NCI-H774 (cell line): Measurements from ENCODE around the gene TMC8.
"Not testable (repeated sequence)": the region's sequence is repeated elsewhere in the genome, so short reads cannot be mapped to it uniquely, and the experiment has no call there.

Experiments used
- DNase-seq: peaks from one replicate; lab custom pipeline; 2025; lab: John Stamatoyannopoulos, UW

Gene TMC8

GRCh38 chr17:78154903-78155811 is 24.6 kb downstream of the TMC8 start:
- DNase-seq = no peak

- DNase-seq = no peak
These were observed 29.1 kb downstream of the TMC8 start for GRCh38 chr17:78159575-78160158.

GRCh38 chr17:78163881-78164747 is 33.5 kb downstream of the TMC8 start:
- no peak for DNase-seq

GRCh38 chr17:78164748-78165607 is 34.4 kb downstream of the TMC8 start:
- no peak for DNase-seq

GRCh38 chr17:78166416-78166815 is 35.8 kb downstream of the TMC8 start:
- DNase-seq = peak; percentile 49

GRCh38 chr17:78168242-78168902 is 37.8 kb downstream of the TMC8 start, which contains the start of gene SYNGR2:
TSS of gene SYNGR2 (plus strand) at chr17:78168581. CDS start at chr17:78168617, 36 bp downstream.
- DNase-seq = peak; percentile 88

- no peak for DNase-seq
These were observed 38.6 kb downstream of the TMC8 start for GRCh38 chr17:78168903-78169793.

GRCh38 chr17:78170692-78171590 is 40.4 kb downstream of the TMC8 start:
- no peak for DNase-seq

GRCh38 chr17:78171591-78172248 is 41.1 kb downstream of the TMC8 start:
- not testable (repeated sequence) for DNase-seq

GRCh38 chr17:78172249-78173051 is 41.9 kb downstream of the TMC8 start:
- DNase-seq = no peak

- no peak for DNase-seq
These were observed 42.6 kb downstream of the TMC8 start for GRCh38 chr17:78173097-78173715.

- peak; percentile 48 for DNase-seq
These were observed 43.8 kb downstream of the TMC8 start for GRCh38 chr17:78174346-78174869.

- peak; percentile 75 for DNase-seq
These were observed 44.5 kb downstream of the TMC8 start for GRCh38 chr17:78174870-78175642.

GRCh38 chr17:78175643-78175981 is 45.0 kb downstream of the TMC8 start:
- DNase-seq = no peak

GRCh38 chr17:78176548-78177025 is 46.0 kb downstream of the TMC8 start:
- DNase-seq = no peak

- no peak for DNase-seq
These were observed 48.8 kb downstream of the TMC8 start for GRCh38 chr17:78179372-78179771.
